Stimulated activated CD4-positive, alpha-beta T cell treated with anti-CD3 and anti-CD28 coated beads, Interleukin-4, amount 100 ng/mL, for 1 hour (primary cell): ENCODE results near the gene ZFYVE16.
"Not testable (repeated sequence)": the region's sequence is repeated elsewhere in the genome, so short reads cannot be mapped to it uniquely, and the experiment has no call there.

Experiments
- DNase-seq: peaks from one replicate; pipeline ENCODE4 v3.0.0-alpha.2; 2020

ZFYVE16 gene

DNA sequence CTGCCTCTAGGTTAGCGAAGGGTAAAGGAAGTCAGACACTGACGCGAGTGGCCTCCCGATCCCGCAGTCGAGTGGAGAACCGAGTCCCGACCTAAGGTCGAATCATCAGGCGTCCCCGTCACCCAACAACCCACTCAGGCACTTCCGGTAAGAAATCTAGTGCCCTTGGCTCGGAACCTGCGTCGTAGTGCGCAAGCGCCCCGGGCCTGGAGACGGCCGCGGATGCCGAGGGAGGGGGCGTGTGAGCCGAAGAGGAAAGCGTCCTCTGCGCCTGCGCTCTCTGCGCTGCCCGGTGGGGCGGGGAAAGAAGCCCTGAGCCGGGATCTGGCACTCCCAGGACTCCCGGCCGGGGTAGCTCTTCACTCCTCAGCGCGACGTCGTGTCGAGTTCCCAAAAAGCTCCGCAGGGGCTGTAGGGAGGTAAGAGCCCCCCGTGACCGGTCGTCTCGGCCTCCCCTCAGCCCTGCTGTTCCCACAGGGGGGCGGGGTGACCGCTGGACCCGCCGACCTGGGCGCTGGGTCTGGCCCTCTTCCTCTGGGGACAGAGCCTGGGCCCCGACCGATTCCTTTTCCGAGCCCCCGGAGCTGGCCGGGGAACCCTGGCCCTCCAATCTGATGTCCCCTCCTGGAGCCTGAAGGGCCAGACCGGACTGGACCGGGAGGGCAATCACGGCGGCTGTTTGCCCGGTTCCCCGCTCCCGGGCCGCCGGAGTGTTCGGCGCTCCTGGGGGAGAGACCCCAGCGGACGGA is at the start of gene ZFYVE16:
Gene ZFYVE16, plus strand, starts transcription at position 330 of the 749 bp plus-strand sequence. CDS start 26,084 bp downstream, outside the sequence.
- DNase-seq = peak; percentile 98

DNA sequence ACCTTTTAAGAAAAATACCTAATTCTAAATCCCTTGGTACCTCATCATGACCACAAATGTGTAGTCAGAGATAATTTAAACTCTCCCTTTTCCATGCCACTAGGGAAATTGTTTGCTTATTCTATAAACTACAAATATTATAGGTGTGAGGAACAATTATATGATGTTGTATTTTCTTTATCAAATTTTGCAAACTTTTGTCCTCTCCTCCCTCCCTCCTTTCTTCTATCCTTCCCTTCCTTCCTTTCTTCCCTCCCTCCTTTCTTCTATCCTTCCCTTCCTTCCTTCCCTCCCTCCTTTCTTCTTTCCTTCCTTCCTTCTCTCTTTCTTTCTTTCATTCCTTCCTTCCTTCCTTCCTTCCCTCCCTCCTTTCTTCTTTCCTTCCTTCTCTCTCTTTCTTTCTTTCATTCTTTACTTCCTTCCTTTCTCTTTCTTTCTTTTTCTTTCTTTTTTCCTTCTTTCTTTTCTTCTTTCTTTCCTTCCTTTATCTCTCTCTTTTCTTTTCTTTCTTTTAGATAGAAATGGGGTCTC is 46.9 kb upstream of the ZFYVE16 start:
- DNase-seq = no peak

DNA sequence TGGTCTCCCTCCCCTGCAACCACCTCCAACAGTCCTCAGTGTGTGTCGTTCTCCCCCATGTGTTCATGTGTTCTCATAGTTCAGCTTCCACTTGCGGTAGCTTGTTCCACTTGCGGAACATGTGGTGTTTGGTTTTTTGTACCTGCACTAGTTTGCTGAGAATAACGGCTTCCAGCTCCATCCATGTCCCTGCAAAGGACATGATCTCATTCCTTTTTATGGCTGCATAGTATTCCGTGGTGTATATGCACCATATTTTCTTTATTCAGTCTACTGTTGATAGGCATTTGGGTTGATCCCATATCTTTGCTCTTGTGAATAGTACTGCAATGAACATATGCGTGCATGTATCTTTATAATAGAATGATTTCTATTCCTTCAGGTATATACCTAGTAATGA is 43.0 kb upstream of the ZFYVE16 start:
- no peak for DNase-seq

DNA sequence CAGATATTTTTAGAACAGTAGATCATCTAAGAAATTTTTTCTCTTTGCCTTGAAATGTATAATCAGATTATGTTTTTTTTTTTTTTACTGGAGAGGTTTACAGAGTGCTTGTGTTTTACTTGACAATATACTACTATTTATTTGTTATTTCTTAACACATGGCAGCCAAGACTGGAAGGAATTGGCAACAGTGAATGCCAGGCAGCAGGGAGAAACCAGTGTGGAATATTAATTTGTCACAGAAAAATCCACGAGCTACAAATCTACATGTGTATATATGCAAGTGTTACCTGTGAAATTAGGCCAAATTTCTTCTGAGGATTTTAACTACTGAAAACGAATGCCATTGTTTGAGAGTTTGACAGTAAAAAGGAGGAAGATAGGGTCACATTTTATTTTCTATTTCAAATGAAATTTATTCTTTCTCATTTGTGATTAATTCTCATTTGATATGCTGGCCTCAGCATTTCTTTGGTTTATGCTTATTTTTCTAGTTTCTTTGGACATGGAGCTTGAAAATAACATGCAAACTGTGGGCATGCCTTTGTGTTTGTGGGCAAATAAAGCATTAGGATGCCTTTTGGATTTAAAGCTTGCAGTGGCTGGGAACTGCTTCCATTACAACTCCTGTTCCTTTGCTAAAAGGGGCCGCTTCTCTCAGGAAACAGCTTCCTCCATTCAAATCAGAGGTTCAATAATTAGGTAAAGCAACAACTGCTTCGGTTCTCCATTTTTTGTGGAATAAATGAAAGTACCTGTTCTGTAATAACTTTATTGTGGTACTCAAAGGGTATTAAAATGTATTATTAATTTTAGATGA is 39.0 kb upstream of the ZFYVE16 start:
- DNase-seq = no peak

DNA sequence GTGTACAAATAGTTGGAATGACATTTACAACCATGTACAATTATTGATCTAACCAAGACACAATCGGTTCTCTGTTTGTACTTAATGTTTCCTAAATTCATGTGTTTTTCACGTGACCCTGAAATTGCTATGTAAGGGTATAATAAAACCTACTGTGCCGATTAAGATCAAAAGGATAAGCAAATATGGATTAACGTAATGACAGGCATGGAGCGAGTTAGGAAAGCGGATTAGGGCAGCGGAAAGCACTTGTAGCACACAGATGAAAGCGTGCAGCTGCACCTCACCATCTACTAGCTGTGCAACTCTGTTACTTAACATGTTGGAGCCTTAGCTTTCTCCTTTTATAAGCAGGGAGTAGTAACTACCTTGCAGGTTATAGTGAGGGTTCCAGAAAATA is 38.3 kb upstream of the ZFYVE16 start:
- no peak for DNase-seq

DNA sequence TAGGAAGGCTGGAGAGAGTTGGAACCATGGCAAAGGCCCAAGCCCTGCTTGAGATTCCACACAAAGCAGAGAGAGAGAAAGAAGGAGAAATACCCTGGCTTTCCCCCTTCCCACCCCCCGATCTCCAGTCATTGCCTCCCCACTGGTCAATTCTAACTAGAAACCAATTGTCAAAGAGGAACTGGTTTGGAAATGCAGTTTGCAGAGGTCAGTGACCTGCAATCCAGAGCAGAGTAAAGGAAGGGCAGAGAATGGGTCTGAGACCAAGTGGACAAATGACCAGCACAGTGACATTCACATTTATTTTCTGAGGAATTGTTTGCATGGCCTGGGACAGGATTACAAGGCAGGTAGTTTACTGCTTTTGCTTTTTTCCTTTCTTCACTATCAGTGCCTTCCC is 37.5 kb upstream of the ZFYVE16 start:
- no peak for DNase-seq

DNA sequence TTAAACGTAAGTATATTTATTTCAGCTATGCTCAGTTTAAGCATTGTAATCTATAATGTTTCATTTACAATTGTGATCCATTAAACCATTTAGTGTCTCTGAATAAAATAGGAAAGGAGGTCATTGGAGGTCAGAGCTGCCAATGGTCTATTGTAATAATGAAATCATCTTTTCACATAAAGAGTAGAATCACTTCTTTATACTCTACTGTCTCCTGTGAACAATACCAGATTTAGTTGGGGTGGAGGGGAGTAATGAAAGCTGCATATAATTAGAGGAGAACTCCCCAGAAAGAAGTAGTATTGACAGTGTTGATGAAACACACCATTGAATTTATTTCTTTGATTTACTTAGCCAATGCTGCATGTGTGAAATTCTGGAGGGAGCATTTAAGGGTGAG is 35.1 kb upstream of the ZFYVE16 start:
- DNase-seq = no peak

DNA sequence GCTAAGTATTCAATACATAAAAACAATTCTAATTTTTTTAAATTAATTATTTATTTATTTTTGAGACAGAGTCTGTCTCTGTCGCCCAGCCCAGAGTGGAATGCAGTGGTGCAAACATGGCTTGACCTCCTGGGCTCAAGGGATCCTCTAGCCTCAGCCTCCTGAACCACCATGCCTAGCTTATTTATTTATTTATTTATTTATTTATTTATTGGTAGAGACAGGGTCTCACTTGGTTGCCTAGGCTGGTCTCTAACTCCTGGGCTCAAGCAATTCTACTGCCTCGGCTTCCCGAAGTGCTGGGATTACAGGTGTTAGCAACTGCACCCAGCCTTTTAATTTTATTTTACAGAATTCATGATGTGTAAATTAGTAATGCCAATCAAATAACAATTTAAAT is 33.7 kb upstream of the ZFYVE16 start:
- DNase-seq = no peak

DNA sequence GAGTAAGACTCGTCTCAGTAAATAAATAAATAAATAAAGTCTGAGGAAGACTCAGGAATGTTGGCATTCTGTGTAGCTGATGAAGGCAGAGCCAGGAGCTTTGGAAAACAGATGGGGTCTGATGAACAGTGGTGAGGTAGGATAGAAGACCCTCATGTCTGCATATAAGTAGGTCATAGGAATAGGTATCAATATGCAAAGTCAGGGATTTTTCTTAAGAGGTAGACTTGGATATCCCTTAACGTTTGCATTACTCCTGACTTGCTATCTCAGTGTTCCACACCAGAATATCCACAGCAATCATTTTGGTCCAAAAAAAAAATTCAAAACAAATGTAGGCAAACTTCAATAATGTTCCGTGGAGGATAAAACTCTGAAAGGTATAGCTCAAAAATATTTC is 31.3 kb upstream of the ZFYVE16 start:
- no peak for DNase-seq

DNA sequence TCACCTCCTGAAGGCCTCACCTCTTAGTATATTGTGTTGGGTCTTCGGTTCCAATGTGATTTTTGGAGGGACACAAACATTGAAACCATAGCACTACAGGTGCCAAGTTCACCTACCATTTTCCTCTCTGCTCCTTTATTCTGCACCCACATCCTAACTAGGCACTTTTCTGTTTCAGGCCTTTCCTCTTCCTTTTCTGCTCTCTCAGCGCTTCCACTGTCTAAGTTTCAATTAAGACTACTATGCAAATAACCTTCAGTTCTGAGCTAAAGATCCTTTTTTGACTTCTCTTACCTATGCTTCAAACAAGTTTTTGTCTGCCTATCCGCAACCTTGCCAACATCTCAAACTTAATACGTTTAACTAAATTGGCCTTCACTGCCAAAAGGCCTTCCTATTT is 25.4 kb upstream of the ZFYVE16 start:
- DNase-seq = no peak

DNA sequence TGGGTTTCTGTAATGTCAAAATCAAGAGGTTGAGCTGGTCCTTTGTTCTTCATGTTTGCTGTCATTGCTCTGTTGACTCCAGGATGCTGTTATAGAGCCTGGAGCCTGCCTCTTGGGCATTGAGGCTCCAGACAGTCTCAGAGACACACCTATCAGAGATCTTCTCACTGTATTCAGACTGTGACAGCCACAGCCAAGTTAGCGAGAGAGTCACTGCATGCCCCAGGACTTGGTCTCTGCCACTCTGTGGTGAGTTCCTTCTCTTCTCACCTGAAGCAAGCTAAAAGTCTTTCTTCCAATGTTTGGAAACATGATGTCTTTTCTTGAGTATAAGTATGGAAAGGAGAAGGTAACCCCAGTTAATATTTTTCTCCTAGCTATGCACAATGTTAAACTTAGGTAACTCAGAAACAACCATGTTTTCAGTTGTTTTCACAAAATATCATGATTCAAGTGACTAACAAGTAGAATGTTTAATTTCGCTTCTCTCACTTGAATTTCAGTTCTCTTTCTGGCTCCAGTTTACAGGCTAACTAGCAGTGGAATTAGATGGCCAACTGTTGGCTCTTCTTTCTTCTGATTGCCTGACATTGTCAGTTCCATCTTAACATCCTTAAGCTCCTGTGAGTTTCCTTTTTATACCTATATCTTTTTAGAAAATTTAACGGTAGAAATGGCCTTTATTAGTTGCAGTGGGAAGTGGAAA is 20.6 kb upstream of the ZFYVE16 start:
- DNase-seq = no peak

DNA sequence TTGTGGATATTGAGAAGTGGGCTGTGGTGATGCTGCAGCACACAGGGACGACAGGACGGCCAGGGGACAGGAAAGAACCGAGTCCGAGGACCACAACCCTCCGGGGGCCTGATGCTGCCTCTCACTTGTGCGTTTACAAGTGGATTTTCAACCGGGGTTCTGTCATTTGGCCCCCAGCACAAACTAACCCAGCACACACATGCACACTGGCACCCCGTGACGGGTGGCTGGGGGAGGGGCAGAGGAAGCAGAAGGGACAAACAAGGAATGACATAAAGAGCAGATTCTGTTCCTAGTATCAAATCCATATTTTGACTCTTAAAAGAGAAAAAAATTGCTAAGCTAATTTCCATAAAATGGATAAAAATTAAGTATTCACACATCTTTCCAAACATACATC is 18.3 kb upstream of the ZFYVE16 start:
- DNase-seq = no peak

DNA sequence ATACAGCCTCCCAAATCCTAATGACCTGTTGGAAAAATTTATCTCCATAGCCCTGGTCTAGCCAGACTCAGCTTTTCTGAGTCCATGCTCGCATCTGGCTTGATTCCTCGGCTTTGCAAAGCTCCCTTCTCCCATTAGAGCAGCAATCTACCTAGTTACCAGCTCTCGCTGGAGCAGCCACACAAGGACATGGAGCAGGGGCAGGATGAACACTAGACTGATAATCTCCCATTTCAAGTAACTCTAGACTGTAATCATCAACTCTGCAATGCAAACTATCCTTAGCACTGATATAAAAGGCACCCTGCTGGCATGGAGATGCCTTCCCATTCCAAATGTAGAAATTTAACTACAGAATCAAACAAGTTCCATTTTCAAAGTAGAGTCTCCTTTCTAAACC is 17.5 kb upstream of the ZFYVE16 start:
- DNase-seq = not testable (repeated sequence)

DNA sequence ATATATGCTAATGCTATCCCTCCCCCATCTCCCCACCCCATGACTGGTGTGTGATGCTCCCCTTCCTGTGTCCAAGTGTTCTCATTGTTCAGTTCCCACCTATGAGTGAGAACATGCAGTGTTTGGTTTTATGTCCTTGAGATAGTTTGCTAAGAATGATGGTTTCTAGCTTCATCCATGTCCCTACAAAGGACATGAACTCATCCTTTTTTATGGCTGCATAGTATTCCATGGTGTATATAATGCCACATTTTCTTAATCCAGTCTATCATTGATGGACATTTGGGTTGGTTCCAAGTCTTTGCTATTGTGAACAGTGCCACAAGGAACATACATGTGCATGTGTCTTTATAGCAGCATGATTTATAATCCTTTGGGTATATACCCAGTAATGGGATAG is 16.6 kb upstream of the ZFYVE16 start:
- DNase-seq = not testable (repeated sequence)

DNA sequence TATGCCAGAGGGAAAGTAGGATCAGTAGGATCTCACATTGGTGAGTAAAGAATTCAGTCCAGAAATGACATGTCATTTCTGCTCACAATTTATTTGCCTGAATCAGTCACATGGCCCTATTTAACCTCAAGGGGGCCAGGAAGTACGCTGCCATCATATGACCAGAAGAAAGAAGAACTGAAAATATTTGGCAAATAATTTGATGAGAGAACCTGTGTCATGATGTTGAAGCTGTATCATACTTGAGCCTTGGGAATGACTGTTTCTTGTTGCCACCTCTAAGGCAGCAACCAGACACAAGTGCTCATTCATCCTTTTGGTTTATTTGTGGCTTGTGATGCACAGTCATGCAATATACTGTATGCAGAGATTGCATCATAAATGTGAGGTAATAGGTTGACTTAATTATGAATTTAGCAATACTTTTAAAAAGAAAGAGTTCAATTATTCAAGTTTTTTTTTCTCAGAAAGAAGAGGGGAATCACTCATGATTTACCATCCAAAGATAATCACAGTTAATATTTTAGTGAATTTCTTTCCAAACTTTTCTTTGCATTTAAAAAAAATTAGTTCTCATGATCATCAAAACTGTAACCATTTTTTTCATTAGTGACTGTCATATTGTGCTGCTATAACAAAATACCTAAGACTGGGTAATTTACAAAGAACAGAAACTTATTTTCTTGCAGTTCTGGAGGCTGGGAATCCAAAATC is 8.2 kb upstream of the ZFYVE16 start:
- no peak for DNase-seq

DNA sequence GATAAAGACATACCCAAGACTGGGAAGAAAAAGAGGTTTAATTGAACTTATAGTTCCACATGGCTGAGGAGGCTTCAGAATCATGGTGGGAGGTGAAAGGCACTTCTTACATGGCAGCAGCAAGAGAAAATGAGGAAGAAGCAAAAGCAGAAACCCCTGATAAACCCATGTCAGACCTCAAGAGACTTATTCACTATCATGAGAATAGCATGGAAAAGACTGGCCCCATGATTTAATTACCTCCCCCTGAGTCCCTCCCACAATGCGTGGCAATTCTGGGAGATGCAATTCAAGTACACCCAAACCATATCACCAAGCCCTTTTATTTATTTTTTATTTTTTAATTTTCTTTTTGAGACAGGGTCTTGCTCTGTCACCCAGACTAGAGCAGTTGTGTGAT is 7.5 kb upstream of the ZFYVE16 start:
- DNase-seq = not testable (repeated sequence)

DNA sequence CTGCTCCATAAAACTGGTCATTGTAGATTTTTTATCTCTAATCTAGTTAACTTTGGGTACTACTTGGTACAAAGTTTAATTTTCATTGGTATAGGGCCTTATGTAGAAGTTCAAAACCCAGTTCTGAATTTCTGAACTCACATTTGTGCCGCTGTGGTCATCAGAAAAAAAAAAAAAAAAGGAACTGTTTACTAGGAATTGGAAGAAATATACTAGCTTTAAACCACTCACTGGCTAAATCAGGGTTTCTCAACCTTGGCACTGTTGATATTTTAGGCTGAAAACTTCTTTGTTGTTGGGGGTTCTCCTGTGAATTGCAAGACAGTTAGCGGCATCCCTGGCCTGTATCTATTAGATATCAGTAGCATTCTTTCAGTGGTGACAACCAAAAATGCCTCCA is 4.1 kb upstream of the ZFYVE16 start:
- no peak for DNase-seq

DNA sequence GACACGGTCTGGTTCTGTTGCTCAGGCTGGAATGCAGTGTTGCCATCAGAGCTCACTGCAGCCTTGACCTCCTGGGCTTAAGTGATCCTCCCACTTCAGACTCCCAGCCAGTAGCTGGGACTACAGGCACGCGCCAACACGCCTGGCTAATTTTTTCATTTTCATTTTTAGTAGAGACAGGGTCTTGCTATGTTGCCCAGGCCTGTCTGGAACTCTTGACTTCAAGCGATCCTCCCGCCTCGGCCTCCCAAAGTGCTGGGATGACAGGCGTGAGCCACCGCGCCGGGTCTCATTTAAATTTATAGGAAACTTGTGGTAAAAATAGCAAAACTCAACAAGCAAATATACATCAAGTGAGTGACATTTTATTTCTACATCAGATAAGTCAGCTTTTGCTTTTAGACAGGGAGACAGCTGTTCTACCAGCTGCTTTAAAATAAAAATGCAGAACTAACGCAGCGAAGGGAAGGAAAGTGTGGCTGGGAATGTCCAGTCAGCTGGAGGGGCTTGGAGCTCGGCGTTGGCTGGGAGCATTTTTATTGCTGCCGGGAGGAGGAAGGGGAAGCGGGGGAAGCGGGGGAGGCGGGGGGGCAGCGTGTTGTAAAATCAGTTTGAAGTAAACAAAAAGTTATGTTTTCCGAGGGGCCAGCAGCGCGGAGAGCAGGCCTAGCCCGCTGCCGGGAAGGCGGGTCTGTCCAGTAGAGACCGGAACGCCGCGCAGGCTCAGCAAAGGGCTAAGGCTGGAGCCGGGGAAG is 707 bp upstream of the ZFYVE16 start:
- no peak for DNase-seq

DNA sequence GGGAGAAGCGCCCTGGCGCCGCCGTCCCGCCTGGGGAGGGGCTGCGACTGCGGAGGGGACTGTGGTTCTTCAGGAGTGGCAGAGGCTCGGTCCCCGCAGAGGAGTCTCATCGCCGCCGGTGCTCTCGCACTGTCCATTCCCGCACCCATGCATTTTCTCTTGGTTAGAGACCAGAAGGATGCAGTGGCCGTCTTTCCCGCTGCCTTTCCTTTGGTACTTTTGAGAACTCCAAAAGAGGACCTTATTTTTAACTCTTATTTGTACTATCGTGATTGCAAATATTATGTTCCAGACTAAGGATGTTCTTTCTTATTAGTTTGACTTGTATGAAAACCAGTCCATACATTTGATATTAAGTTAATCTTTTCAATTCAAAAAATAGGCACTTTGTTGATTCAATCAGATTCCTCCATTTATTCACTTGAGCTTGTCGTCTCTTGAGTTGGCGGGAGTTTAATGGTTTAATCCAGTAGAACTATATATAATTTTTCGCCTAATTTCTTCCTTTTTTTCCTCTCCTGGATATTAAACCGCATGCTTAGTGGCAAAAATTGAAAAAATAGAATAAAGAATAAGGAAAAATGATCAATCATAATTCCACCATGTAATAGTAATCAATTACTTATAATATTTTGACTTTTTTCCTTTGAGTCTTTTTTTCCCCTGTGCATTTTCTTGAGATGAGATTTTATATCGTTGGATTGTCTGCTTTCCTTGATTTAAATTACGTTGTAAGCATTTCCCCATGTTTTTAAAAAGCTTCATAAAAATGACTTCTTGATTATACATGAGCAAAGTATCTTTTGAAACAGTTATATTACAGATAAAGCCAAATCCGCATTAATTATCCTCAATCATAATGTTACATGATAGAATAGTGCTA is 861 bp downstream of the ZFYVE16 start:
- peak; percentile 46 for DNase-seq

DNA sequence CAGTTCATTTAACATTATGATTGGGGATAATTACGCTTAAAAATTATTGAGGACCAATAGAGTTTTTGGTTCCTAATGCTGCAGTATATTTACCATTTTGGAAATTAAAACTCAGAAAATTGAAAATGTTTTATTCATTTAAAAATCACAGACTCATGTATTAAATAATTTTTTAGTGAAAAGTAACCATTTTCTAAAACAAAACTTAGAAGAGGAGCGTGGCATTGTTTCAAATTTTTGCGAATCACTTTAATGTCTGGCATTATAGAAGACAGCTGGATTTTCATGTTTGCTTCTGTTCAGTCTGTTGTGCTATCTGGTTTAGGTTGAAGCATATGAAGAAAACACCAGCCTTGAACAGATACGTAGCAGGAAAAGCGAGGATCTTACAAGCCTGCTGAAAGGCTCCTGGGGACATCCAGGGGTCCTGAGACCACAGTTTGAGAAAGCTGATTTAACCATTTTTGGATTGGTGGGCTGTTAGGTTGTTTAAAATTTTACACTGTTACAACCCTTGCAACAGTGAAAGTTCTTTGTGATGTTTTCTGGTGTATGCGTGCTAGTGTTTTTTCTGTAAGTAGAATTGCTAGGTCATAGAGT is 1.6 kb downstream of the ZFYVE16 start:
- no peak for DNase-seq
